GM23338 (cell line): ENCODE data around the gene TMEM127. TPM values are rescaled to one million over a fixed set of nuclear protein-coding genes. Genes with fewer than 3 reads are reported as not detected.
A peak's percentile ranks its signal among the peaks of the same experiment; 100 is the strongest.

Experiments
- ATAC-seq: fragments of 200-7000 bp; cut with Tn5 transposase; 3 replicates; pipeline ENCODE4 v1.9.1; 2020
- DNase-seq: peaks from one replicate; pipeline ENCODE4 v3.0.0-alpha.2; 2015; ENCODE audit warnings: low spot score
- H2AFZ ChIP-seq: fragments of 200-600 bp; sonication (generic); 2 replicates; pipeline ENCODE4 v1.8.0; 2016; ENCODE audit warnings: antibody characterized with exemption, mild to moderate bottlenecking, moderate library complexity
- H3F3A ChIP-seq: fragments of 200-600 bp; sonication (generic); replicated peaks from 2 replicates; pipeline ENCODE4 v1.8.0; 2017; ENCODE audit warnings: antibody characterized with exemption, mixed run types, low read depth
- H3K27ac ChIP-seq: fragments of 200-600 bp; sonication (generic); 2 replicates; pipeline ENCODE4 v1.6.1; 2016; ENCODE audit warnings: low read depth
- H3K27me3 ChIP-seq: fragments of 200-600 bp; sonication (generic); 2 replicates; pipeline ENCODE4 v1.8.0; 2016; ENCODE audit warnings: mild to moderate bottlenecking, mixed run types, moderate library complexity; ENCODE audit not compliant: insufficient read depth
- H3K36me3 ChIP-seq: fragments of 200-600 bp; sonication (generic); 2 replicates; pipeline ENCODE4 v1.8.0; 2016; ENCODE audit warnings: mild to moderate bottlenecking; ENCODE audit not compliant: insufficient read depth
- H3K4me1 ChIP-seq: fragments of 200-600 bp; sonication (generic); 2 replicates; pipeline ENCODE4 v1.8.0; 2016; ENCODE audit warnings: mild to moderate bottlenecking, moderate library complexity; ENCODE audit not compliant: insufficient read depth
- H3K4me2 ChIP-seq: fragments of 200-600 bp; sonication (generic); 2 replicates; pipeline ENCODE4 v1.7.1; 2017; ENCODE audit warnings: mixed run types
- H3K4me3 ChIP-seq: fragments of 200-600 bp; sonication (generic); 2 replicates; pipeline ENCODE4 v1.6.1; 2016; ENCODE audit warnings: mixed run types
- H3K79me2 ChIP-seq: fragments of 200-600 bp; sonication (generic); replicated peaks from 2 replicates; pipeline ENCODE4 v1.8.0; 2017; ENCODE audit warnings: mild to moderate bottlenecking; ENCODE audit not compliant: insufficient read depth
- H3K9me2 ChIP-seq: fragments of 200-600 bp; sonication (generic); 2 replicates; pipeline ENCODE4 v1.8.0; 2017; ENCODE audit not compliant: insufficient read depth
- H4K20me1 ChIP-seq: fragments of 200-600 bp; sonication (generic); replicated peaks from 2 replicates; pipeline ENCODE4 v1.8.0; 2017; ENCODE audit warnings: mild to moderate bottlenecking; ENCODE audit not compliant: insufficient read depth
- H3K27ac Mint-ChIP-seq: 2 replicates; pipeline ENCODE4 v1.8.0; 2020; ENCODE audit warnings: inconsistent platforms, mild to moderate bottlenecking, moderate library complexity, mixed read lengths
- H3K27me3 Mint-ChIP-seq: 3 replicates; pipeline ENCODE4 v1.8.0; 2022; ENCODE audit warnings: low read depth, mild to moderate bottlenecking, moderate library complexity, mixed read lengths, inconsistent platforms; ENCODE audit not compliant: insufficient read depth, poor library complexity
- H3K36me3 Mint-ChIP-seq: 3 replicates; pipeline ENCODE4 v1.8.0; 2021; ENCODE audit warnings: low read depth, mild to moderate bottlenecking, inconsistent platforms, moderate library complexity, mixed read lengths
- H3K4me1 Mint-ChIP-seq: 3 replicates; pipeline ENCODE4 v1.8.0; 2020; ENCODE audit warnings: mild to moderate bottlenecking, inconsistent platforms, mixed read lengths
- H3K4me3 Mint-ChIP-seq: 3 replicates; pipeline ENCODE4 v1.8.0; 2021; ENCODE audit warnings: moderate library complexity, mild to moderate bottlenecking, inconsistent platforms, mixed read lengths
- H3K9me3 Mint-ChIP-seq: 3 replicates; pipeline ENCODE4 v1.8.0; 2020; ENCODE audit warnings: moderate library complexity, mild to moderate bottlenecking, inconsistent platforms, mixed read lengths
- CREB1 ChIP-seq: fragments of 250-450 bp; sonication (Bioruptor Pico); IDR thresholded peaks from 2 replicates; pipeline ENCODE4 v1.5.0; 2020; ENCODE audit warnings: low read depth, mild to moderate bottlenecking, moderate library complexity
- EZH2 ChIP-seq: fragments of 200-600 bp; sonication (generic); IDR thresholded peaks from one replicate; pipeline ENCODE4 v1.8.0; 2017; ENCODE audit warnings: antibody characterized with exemption, mild to moderate bottlenecking, low read depth; ENCODE audit not compliant: unreplicated experiment
- EZH2phosphoT487 ChIP-seq: fragments of 200-600 bp; sonication (generic); IDR thresholded peaks from one replicate; pipeline ENCODE4 v1.8.1; 2018; ENCODE audit warnings: antibody characterized with exemption; ENCODE audit not compliant: unreplicated experiment
- JUNB ChIP-seq: IDR thresholded peaks from one replicate; pipeline ENCODE4 v1.6.1; 2016; ENCODE audit warnings: antibody characterized with exemption; ENCODE audit not compliant: unreplicated experiment
- NANOG ChIP-seq: IDR thresholded peaks from 2 replicates; pipeline ENCODE4 v1.6.1; 2016; ENCODE audit warnings: antibody characterized with exemption, borderline replicate concordance
- POLR2AphosphoS5 ChIP-seq: IDR thresholded peaks from 2 replicates; pipeline ENCODE4 v1.6.1; 2016; ENCODE audit warnings: antibody characterized with exemption, low read depth
- STAT1 ChIP-seq: IDR thresholded peaks from one replicate; pipeline ENCODE4 v1.6.1; 2016; ENCODE audit warnings: antibody characterized with exemption; ENCODE audit not compliant: unreplicated experiment
- ZNF114 ChIP-seq: fragments of 250-450 bp; sonication (Bioruptor Pico); IDR thresholded peaks from 2 replicates; pipeline ENCODE4 v1.5.0; 2020; ENCODE audit warnings: mild to moderate bottlenecking, moderate library complexity
- ZNF331 ChIP-seq: fragments of 250-450 bp; sonication (Bioruptor Pico); IDR thresholded peaks from 2 replicates; pipeline ENCODE4 v1.5.0; 2020; ENCODE audit warnings: low read depth, mild to moderate bottlenecking, moderate library complexity
- polyA plus RNA-seq: library from polyadenylated mRNA; unstranded; fragments of >200 nt; fragmentation: Nextera tagmentation; extraction: Ambion mirVana; gene quantifications from 2 replicates; pipeline ENCODE4 v1.2.1, GENCODE V29; 2016
- total RNA-seq: library from RNA; depleted of rRNA; stranded (reverse); fragments of >200 nt; shearing (Covaris generic); gene quantifications from 2 replicates; pipeline ENCODE4 v1.2.3, GENCODE V29; 2014
- TF ChIP-seq, protein P1 (sequence below): IDR thresholded peaks from one replicate; pipeline ENCODE4 v1.6.1; 2018; ENCODE audit warnings: antibody characterized with exemption; ENCODE audit not compliant: unreplicated experiment
- TF ChIP-seq, protein P2 (sequence below), 2 experiments: fragments of 200-600 bp in 1 of 2; sonication (generic) in 1 of 2; conservative IDR thresholded peaks; 2 replicates each; pipeline versions ENCODE4 v1.5.1 to v1.6.1; 2016 to 2017; ENCODE audit warnings: antibody characterized with exemption in 2 of 2, low read depth in 2 of 2, mild to moderate bottlenecking in 2 of 2, moderate library complexity in 1 of 2
- TF ChIP-seq, protein P3 (sequence below): fragments of 250-450 bp; sonication (Bioruptor Pico); IDR thresholded peaks from 2 replicates; pipeline ENCODE4 v1.5.0; 2020; ENCODE audit warnings: mild to moderate bottlenecking, moderate library complexity
- TF ChIP-seq, protein P4 (sequence below): IDR thresholded peaks from 2 replicates; pipeline ENCODE4 v1.6.1; 2016; ENCODE audit warnings: antibody characterized with exemption

TMEM127 gene
- total and polyA plus RNA-seq, 2 experiments from 2014 or later, result 4.9 to 19.9 TPM

DNA sequence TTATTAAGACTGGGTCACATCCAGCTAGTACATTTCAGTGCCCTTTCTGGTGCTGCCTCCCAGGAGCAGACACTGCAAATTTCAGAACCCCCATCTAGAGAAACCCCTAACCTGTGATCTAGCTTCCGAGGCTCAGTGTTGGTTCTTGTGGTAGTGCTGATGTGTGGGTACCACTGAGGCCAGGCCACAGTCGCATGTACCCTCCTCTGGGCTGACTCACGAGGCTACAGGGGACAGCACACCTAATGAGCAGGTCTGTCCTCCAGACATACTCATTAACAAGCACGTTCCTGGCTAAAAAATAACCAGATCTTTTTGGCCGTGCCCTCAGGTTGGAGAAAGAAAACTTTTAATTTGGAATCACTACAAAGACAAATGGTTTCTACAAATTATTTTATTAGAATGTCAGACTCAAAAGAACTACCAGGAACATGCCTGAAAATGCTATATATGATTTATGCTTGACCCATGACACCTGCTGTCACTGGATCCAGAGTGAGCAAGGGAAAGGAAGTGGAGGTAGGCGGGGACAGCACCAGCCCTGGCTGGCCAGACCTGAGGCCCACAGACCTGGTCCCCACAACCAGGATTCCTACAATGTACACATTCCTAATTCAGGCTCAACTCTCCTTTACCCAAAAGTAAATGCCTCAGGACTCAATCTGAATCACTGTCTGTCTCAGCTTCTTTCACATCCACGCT lies 8.7 kb upstream of the TMEM127 start:
- Mint-ChIP-seq H3K4me3 (no peak overlapping the region), H3K36me3 (peaks cover 87% of the 10 kb centered on the region), H3K27ac (no peak overlapping the region), H3K27me3 (peaks cover 6% of the 10 kb centered on the region), H3K4me1 (no peaks in the 10 kb centered on the region), H3K9me3 (no peaks in the 10 kb centered on the region)
- Histone ChIP-seq H3K9me2 (no peaks in the 10 kb centered on the region), H3K27ac (peak overlapping the region; percentile 19; the same call in 1 of the 2 replicates), H3K36me3 (peaks cover 27% of the 10 kb centered on the region), H3K4me3 (no peak overlapping the region), H3K27me3 (no peaks in the 10 kb centered on the region), H3K79me2 (no peaks in the 10 kb centered on the region), H2AFZ (no peak overlapping the region), H3F3A (peaks cover 23% of the 10 kb centered on the region), H4K20me1 (peaks cover 10% of the 10 kb centered on the region), H3K4me2 (no peak overlapping the region), H3K4me1 (no peaks in the 10 kb centered on the region)
- DNase-seq (no peak), ATAC-seq (no peak)
- TF ChIP-seq EZH2phosphoT487 (no peak), EZH2 (no peak), STAT1 (no peak), JUNB (no peak), ZNF331 (CRISPR knock-in tag) (no peak), CREB1 (CRISPR knock-in tag) (no peak), POLR2AphosphoS5 (no peak), ZNF114 (no peak), NANOG (no peak)
- TF ChIP-seq, protein P1, sequence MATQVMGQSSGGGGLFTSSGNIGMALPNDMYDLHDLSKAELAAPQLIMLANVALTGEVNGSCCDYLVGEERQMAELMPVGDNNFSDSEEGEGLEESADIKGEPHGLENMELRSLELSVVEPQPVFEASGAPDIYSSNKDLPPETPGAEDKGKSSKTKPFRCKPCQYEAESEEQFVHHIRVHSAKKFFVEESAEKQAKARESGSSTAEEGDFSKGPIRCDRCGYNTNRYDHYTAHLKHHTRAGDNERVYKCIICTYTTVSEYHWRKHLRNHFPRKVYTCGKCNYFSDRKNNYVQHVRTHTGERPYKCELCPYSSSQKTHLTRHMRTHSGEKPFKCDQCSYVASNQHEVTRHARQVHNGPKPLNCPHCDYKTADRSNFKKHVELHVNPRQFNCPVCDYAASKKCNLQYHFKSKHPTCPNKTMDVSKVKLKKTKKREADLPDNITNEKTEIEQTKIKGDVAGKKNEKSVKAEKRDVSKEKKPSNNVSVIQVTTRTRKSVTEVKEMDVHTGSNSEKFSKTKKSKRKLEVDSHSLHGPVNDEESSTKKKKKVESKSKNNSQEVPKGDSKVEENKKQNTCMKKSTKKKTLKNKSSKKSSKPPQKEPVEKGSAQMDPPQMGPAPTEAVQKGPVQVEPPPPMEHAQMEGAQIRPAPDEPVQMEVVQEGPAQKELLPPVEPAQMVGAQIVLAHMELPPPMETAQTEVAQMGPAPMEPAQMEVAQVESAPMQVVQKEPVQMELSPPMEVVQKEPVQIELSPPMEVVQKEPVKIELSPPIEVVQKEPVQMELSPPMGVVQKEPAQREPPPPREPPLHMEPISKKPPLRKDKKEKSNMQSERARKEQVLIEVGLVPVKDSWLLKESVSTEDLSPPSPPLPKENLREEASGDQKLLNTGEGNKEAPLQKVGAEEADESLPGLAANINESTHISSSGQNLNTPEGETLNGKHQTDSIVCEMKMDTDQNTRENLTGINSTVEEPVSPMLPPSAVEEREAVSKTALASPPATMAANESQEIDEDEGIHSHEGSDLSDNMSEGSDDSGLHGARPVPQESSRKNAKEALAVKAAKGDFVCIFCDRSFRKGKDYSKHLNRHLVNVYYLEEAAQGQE, result no peak
- TF ChIP-seq, protein P2, sequence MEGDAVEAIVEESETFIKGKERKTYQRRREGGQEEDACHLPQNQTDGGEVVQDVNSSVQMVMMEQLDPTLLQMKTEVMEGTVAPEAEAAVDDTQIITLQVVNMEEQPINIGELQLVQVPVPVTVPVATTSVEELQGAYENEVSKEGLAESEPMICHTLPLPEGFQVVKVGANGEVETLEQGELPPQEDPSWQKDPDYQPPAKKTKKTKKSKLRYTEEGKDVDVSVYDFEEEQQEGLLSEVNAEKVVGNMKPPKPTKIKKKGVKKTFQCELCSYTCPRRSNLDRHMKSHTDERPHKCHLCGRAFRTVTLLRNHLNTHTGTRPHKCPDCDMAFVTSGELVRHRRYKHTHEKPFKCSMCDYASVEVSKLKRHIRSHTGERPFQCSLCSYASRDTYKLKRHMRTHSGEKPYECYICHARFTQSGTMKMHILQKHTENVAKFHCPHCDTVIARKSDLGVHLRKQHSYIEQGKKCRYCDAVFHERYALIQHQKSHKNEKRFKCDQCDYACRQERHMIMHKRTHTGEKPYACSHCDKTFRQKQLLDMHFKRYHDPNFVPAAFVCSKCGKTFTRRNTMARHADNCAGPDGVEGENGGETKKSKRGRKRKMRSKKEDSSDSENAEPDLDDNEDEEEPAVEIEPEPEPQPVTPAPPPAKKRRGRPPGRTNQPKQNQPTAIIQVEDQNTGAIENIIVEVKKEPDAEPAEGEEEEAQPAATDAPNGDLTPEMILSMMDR (conservative IDR thresholded peaks at IDR 0.05; ENCODE audit: low read depth in 2 of 2), result no peak
- TF ChIP-seq, protein P3, sequence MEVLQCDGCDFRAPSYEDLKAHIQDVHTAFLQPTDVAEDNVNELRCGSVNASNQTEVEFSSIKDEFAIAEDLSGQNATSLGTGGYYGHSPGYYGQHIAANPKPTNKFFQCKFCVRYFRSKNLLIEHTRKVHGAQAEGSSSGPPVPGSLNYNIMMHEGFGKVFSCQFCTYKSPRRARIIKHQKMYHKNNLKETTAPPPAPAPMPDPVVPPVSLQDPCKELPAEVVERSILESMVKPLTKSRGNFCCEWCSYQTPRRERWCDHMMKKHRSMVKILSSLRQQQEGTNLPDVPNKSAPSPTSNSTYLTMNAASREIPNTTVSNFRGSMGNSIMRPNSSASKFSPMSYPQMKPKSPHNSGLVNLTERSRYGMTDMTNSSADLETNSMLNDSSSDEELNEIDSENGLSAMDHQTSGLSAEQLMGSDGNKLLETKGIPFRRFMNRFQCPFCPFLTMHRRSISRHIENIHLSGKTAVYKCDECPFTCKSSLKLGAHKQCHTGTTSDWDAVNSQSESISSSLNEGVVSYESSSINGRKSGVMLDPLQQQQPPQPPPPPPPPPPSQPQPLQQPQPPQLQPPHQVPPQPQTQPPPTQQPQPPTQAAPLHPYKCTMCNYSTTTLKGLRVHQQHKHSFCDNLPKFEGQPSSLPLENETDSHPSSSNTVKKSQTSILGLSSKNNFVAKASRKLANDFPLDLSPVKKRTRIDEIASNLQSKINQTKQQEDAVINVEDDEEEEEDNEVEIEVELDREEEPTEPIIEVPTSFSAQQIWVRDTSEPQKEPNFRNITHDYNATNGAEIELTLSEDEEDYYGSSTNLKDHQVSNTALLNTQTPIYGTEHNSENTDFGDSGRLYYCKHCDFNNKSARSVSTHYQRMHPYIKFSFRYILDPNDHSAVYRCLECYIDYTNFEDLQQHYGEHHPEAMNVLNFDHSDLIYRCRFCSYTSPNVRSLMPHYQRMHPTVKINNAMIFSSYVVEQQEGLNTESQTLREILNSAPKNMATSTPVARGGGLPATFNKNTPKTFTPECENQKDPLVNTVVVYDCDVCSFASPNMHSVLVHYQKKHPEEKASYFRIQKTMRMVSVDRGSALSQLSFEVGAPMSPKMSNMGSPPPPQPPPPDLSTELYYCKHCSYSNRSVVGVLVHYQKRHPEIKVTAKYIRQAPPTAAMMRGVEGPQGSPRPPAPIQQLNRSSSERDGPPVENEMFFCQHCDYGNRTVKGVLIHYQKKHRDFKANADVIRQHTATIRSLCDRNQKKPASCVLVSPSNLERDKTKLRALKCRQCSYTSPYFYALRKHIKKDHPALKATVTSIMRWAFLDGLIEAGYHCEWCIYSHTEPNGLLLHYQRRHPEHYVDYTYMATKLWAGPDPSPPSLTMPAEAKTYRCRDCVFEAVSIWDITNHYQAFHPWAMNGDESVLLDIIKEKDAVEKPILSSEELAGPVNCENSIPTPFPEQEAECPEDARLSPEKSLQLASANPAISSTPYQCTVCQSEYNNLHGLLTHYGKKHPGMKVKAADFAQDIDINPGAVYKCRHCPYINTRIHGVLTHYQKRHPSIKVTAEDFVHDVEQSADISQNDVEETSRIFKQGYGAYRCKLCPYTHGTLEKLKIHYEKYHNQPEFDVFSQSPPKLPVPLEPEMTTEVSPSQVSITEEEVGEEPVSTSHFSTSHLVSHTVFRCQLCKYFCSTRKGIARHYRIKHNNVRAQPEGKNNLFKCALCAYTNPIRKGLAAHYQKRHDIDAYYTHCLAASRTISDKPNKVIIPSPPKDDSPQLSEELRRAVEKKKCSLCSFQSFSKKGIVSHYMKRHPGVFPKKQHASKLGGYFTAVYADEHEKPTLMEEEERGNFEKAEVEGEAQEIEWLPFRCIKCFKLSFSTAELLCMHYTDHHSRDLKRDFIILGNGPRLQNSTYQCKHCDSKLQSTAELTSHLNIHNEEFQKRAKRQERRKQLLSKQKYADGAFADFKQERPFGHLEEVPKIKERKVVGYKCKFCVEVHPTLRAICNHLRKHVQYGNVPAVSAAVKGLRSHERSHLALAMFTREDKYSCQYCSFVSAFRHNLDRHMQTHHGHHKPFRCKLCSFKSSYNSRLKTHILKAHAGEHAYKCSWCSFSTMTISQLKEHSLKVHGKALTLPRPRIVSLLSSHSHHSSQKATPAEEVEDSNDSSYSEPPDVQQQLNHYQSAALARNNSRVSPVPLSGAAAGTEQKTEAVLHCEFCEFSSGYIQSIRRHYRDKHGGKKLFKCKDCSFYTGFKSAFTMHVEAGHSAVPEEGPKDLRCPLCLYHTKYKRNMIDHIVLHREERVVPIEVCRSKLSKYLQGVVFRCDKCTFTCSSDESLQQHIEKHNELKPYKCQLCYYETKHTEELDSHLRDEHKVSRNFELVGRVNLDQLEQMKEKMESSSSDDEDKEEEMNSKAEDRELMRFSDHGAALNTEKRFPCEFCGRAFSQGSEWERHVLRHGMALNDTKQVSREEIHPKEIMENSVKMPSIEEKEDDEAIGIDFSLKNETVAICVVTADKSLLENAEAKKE (CRISPR knock-in tag), result no peak
- TF ChIP-seq, protein P4, sequence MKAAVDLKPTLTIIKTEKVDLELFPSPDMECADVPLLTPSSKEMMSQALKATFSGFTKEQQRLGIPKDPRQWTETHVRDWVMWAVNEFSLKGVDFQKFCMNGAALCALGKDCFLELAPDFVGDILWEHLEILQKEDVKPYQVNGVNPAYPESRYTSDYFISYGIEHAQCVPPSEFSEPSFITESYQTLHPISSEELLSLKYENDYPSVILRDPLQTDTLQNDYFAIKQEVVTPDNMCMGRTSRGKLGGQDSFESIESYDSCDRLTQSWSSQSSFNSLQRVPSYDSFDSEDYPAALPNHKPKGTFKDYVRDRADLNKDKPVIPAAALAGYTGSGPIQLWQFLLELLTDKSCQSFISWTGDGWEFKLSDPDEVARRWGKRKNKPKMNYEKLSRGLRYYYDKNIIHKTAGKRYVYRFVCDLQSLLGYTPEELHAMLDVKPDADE, result no peak
